ENCODE results near the gene THAP2. TPM values are rescaled to one million over a fixed set of nuclear protein-coding genes. Genes with fewer than 3 reads are reported as not detected.

The THAP2 gene
- total and polyA plus RNA-seq, 2 experiments from 2014 or later = 4.7 to 16.5 TPM

- H3K79me2 ChIP-seq (replicated peaks; ENCODE audit: insufficient read depth) = peaks cover 82% of the 10 kb centered on the region
- DNase-seq (ENCODE audit: low spot score) = no peak
- Mint-ChIP-seq H3K27me3 (ENCODE audit: insufficient read depth, low read depth, poor library complexity) (peaks cover 7% of the 10 kb centered on the region), H3K4me1 (peaks cover 13% of the 10 kb centered on the region; the same call in 2 of the 3 replicates), H3K4me3 (peak overlapping the region; percentile 98), H3K9me3 (no peaks in the 10 kb centered on the region), H3K27ac (peak overlapping the region; percentile 28; the same call in 1 of the 2 replicates), H3K36me3 (ENCODE audit: low read depth) (peaks cover 33% of the 10 kb centered on the region)
- H2AFZ ChIP-seq = no peak overlapping the region
- peaks cover 13% of the 10 kb centered on the region; the same call in 1 of the 2 replicates for H3K36me3 ChIP-seq (ENCODE audit: insufficient read depth)
- TF ChIP-seq EZH2phosphoT487 (IDR thresholded peaks at IDR 0.05; ENCODE audit: unreplicated experiment) = no peak
- TF ChIP-seq NANOG (IDR thresholded peaks at IDR 0.05; ENCODE audit: borderline replicate concordance) = no peak
- no peak for TF ChIP-seq ZNF462 (CRISPR knock-in tag; IDR thresholded peaks at IDR 0.05)
- no peak for TF ChIP-seq EZH2 (IDR thresholded peaks at IDR 0.05; ENCODE audit: low read depth, unreplicated experiment)
- no peak for TF ChIP-seq REST (IDR thresholded peaks at IDR 0.05; ENCODE audit: unreplicated experiment)
- no peak for TF ChIP-seq ETS1 (IDR thresholded peaks at IDR 0.05)
- TF ChIP-seq STAT1 (IDR thresholded peaks at IDR 0.05; ENCODE audit: unreplicated experiment) = no peak
- no peak for TF ChIP-seq CTCF (conservative IDR thresholded peaks at IDR 0.05; ENCODE audit: low read depth in 2 of 2)
- TF ChIP-seq ZNF114 (CRISPR knock-in tag; IDR thresholded peaks at IDR 0.05) = no peak
- no peak for TF ChIP-seq JUNB (IDR thresholded peaks at IDR 0.05; ENCODE audit: unreplicated experiment)
- no peak for TF ChIP-seq CREB1 (CRISPR knock-in tag; IDR thresholded peaks at IDR 0.05; ENCODE audit: low read depth)
- no peak for TF ChIP-seq ZNF331 (CRISPR knock-in tag; IDR thresholded peaks at IDR 0.05; ENCODE audit: low read depth)
- no peak for TF ChIP-seq POLR2AphosphoS5 (IDR thresholded peaks at IDR 0.05; ENCODE audit: low read depth)
- peak overlapping the region; percentile 74 for H3K4me3 ChIP-seq
- H4K20me1 ChIP-seq (replicated peaks; ENCODE audit: insufficient read depth) = peaks cover 13% of the 10 kb centered on the region
- peak overlapping the region; percentile 99 for H3K4me2 ChIP-seq
- H3K27ac ChIP-seq (ENCODE audit: low read depth) = no peak overlapping the region
- no peaks in the 10 kb centered on the region for H3K27me3 ChIP-seq (ENCODE audit: insufficient read depth)
- H3F3A ChIP-seq (replicated peaks; ENCODE audit: low read depth) = no peaks in the 10 kb centered on the region
- ATAC-seq = no peak
- H3K9me2 ChIP-seq (ENCODE audit: insufficient read depth) = no peaks in the 10 kb centered on the region
- peaks cover 7% of the 10 kb centered on the region for H3K4me1 ChIP-seq (ENCODE audit: insufficient read depth)
Measured at GRCh38 chr12:71661977-71662530, 2.0 kb upstream of the THAP2 start.

Data from GM23338 (cell line).